AG09309 (cell line): ENCODE measurements around the gene MINDY1.

Experiments used
- DNase-seq: peaks from one replicate; pipeline ENCODE4 v3.0.0-alpha.2; 2010; ENCODE audit warnings: low read depth
- H3K4me3 ChIP-seq: 2 replicates; pipeline ENCODE4 v1.5.1; 2011; ENCODE audit warnings: mild to moderate bottlenecking, low read depth, low read length, moderate library complexity; ENCODE audit not compliant: control insufficient read depth
- CTCF ChIP-seq: IDR thresholded peaks from 2 replicates; pipeline ENCODE4 v1.5.1; 2011; ENCODE audit warnings: mild to moderate bottlenecking, low read depth, low read length, inconsistent platforms; ENCODE audit not compliant: insufficient read depth, control insufficient read depth; ENCODE audit errors: missing control alignments

MINDY1 gene

GRCh38 chr1:151001602-151002001 is 5.1 kb downstream of the MINDY1 start:
- DNase-seq: no peak
- TF ChIP-seq CTCF: no peak
- no peak overlapping the region for H3K4me3 ChIP-seq

GRCh38 chr1:151000408-151000807 is 6.3 kb downstream of the MINDY1 start:
- no peak for DNase-seq
- TF ChIP-seq CTCF: no peak
- H3K4me3 ChIP-seq: no peak overlapping the region

GRCh38 chr1:150999926-151000325 is 6.8 kb downstream of the MINDY1 start:
- H3K4me3 ChIP-seq: no peak overlapping the region
- no peak for DNase-seq
- no peak for TF ChIP-seq CTCF

GRCh38 chr1:150999051-150999674 is 7.5 kb downstream of the MINDY1 start:
- no peak overlapping the region for H3K4me3 ChIP-seq
- peak; percentile 41 for DNase-seq
- TF ChIP-seq CTCF: no peak

- TF ChIP-seq CTCF: no peak
- DNase-seq: no peak
- H3K4me3 ChIP-seq: no peak overlapping the region
Observed at GRCh38 chr1:150997949-150998348, 8.8 kb downstream of the MINDY1 start.

GRCh38 chr1:150997126-150997872 is 9.4 kb downstream of the MINDY1 start:
- no peak for TF ChIP-seq CTCF
- H3K4me3 ChIP-seq: no peak overlapping the region
- DNase-seq: no peak
